DND-41 (cell line): ENCODE results near the gene PRKAR2B.

ENCODE experiments used
- EZH2 ChIP-seq: IDR thresholded peaks from 3 replicates; pipeline ENCODE4 v1.6.1; 2012; ENCODE audit warnings: borderline replicate concordance, low read depth, mild to moderate bottlenecking, moderate library complexity, low read length, inconsistent platforms; ENCODE audit not compliant: severe bottlenecking
- TF ChIP-seq, protein P1 (sequence below): IDR thresholded peaks from 2 replicates; pipeline ENCODE4 v1.5.1; 2012; ENCODE audit warnings: borderline replicate concordance, low read length, moderate library complexity, mild to moderate bottlenecking; ENCODE audit not compliant: poor library complexity, severe bottlenecking; ENCODE audit errors: extremely low read depth

- TF ChIP-seq, protein P1, sequence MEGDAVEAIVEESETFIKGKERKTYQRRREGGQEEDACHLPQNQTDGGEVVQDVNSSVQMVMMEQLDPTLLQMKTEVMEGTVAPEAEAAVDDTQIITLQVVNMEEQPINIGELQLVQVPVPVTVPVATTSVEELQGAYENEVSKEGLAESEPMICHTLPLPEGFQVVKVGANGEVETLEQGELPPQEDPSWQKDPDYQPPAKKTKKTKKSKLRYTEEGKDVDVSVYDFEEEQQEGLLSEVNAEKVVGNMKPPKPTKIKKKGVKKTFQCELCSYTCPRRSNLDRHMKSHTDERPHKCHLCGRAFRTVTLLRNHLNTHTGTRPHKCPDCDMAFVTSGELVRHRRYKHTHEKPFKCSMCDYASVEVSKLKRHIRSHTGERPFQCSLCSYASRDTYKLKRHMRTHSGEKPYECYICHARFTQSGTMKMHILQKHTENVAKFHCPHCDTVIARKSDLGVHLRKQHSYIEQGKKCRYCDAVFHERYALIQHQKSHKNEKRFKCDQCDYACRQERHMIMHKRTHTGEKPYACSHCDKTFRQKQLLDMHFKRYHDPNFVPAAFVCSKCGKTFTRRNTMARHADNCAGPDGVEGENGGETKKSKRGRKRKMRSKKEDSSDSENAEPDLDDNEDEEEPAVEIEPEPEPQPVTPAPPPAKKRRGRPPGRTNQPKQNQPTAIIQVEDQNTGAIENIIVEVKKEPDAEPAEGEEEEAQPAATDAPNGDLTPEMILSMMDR, result no peak
- no peak for TF ChIP-seq EZH2
These were observed 46.8 kb upstream of the PRKAR2B start for GRCh38 chr7:106997487-106998271.
